Dermis blood vessel endothelial cell (primary cell): ENCODE data around the gene PALS1. TPM values are rescaled to one million over a fixed set of nuclear protein-coding genes. Genes with fewer than 3 reads are reported as not detected.

Experiments
- DNase-seq: peaks from one replicate; pipeline ENCODE4 v3.0.0; 2010
- total RNA-seq: library from RNA; depleted of rRNA; stranded (reverse); fragments of >200 nt; gene quantifications from 2 replicates; pipeline ENCODE4 v1.2.3, GENCODE V29; 2014

The PALS1 gene
- total RNA-seq, result 34.2 and 40.2 TPM in 2 replicates

GRCh38 chr14:67241411-67242167 lies at the start of gene PALS1:
Gene PALS1 (plus strand): TSS chr14:67241435. CDS start chr14:67279171, 37,736 bp downstream.
- DNase-seq, result peak; percentile 82

- DNase-seq, result no peak
Measured at GRCh38 chr14:67191768-67192290, 49.4 kb upstream of the PALS1 start.

- DNase-seq, result no peak
Measured at GRCh38 chr14:67192366-67192765, 48.9 kb upstream of the PALS1 start.

- no peak for DNase-seq
Measured at GRCh38 chr14:67195279-67195678, 46.0 kb upstream of the PALS1 start.

- no peak for DNase-seq
Measured at GRCh38 chr14:67199016-67199415, 42.2 kb upstream of the PALS1 start.

- DNase-seq, result no peak
Measured at GRCh38 chr14:67207810-67208209, 33.4 kb upstream of the PALS1 start.

- DNase-seq, result no peak
Measured at GRCh38 chr14:67218126-67218525, 23.1 kb upstream of the PALS1 start.

GRCh38 chr14:67221248-67221981 lies 19.8 kb upstream of the PALS1 start:
- DNase-seq, result no peak

- DNase-seq, result no peak
Measured at GRCh38 chr14:67221982-67222328, 19.3 kb upstream of the PALS1 start.

- DNase-seq, result no peak
Measured at GRCh38 chr14:67225523-67225922, 15.7 kb upstream of the PALS1 start.

- DNase-seq, result no peak
Measured at GRCh38 chr14:67228325-67228984, 12.8 kb upstream of the PALS1 start.

GRCh38 chr14:67232066-67232465 lies 9.2 kb upstream of the PALS1 start:
- no peak for DNase-seq

- DNase-seq, result no peak
Measured at GRCh38 chr14:67232621-67233020, 8.6 kb upstream of the PALS1 start.

- no peak for DNase-seq
Measured at GRCh38 chr14:67237591-67237990, 3.6 kb upstream of the PALS1 start.

- DNase-seq, result no peak
Measured at GRCh38 chr14:67239582-67239981, 1.7 kb upstream of the PALS1 start.

GRCh38 chr14:67240168-67240932 lies 885 bp upstream of the PALS1 start:
- DNase-seq, result peak; percentile 50

- DNase-seq, result peak; percentile 98
Measured at GRCh38 chr14:67240978-67241410, 241 bp upstream of the PALS1 start.

GRCh38 chr14:67242168-67242420 lies 859 bp downstream of the PALS1 start:
- DNase-seq, result no peak

- DNase-seq, result no peak
Measured at GRCh38 chr14:67245104-67245503, 3.9 kb downstream of the PALS1 start.

GRCh38 chr14:67251573-67252226 lies 10.5 kb downstream of the PALS1 start:
- peak; percentile 20 for DNase-seq

GRCh38 chr14:67253076-67253635 lies 11.9 kb downstream of the PALS1 start:
- DNase-seq, result no peak

- DNase-seq, result no peak
Measured at GRCh38 chr14:67257906-67258305, 16.7 kb downstream of the PALS1 start.
